GM12878 (cell line): Measurements from ENCODE around the gene ACTL7A.

Experiments used
- BHLHE40 ChIP-seq, 2 experiments: fragments of 450-650 bp in 1 of 2; IDR thresholded peaks; 2 replicates each; pipeline ENCODE4 v1.6.1; 2011 to 2017; ENCODE audit warnings: low read depth in 2 of 2, borderline replicate concordance in 1 of 2, improper control_type of control experiment in 1 of 2, low read length in 1 of 2, mild to moderate bottlenecking in 1 of 2
- BRCA1 ChIP-seq: IDR thresholded peaks from 2 replicates; pipeline ENCODE4 v1.6.1; 2011; ENCODE audit warnings: low read depth, low read length, improper control_type of control experiment
- CREB1 ChIP-seq: IDR thresholded peaks from 2 replicates; pipeline ENCODE4 v1.6.1; 2012; ENCODE audit warnings: low read depth, mild to moderate bottlenecking, inconsistent platforms
- CREM ChIP-seq: IDR thresholded peaks from 2 replicates; pipeline ENCODE4 v1.6.1; 2014; ENCODE audit warnings: antibody characterized with exemption, low read depth
- ESRRA ChIP-seq: IDR thresholded peaks from 2 replicates; pipeline ENCODE4 v1.6.1; 2012; ENCODE audit warnings: mild to moderate bottlenecking, low read length, improper control_type of control experiment
- MTA2 ChIP-seq: fragments of 450-650 bp; IDR thresholded peaks from 2 replicates; pipeline ENCODE4 v1.6.1; 2016; ENCODE audit warnings: low read depth, mild to moderate bottlenecking, moderate library complexity
- RCOR1 ChIP-seq: conservative IDR thresholded peaks from 2 replicates; pipeline ENCODE4 v1.6.1; 2012; ENCODE audit warnings: low read depth, low read length, improper control_type of control experiment
- SKIL ChIP-seq: fragments of 450-650 bp; IDR thresholded peaks from 2 replicates; pipeline ENCODE4 v1.6.1; 2017; ENCODE audit warnings: mild to moderate bottlenecking, low read depth, inconsistent platforms; ENCODE audit not compliant: poor library complexity, severe bottlenecking
- SP1 ChIP-seq: IDR thresholded peaks from one replicate; pipeline ENCODE4 v1.6.1; 2011; ENCODE audit warnings: low read depth, low read length
- TAF1 ChIP-seq: IDR thresholded peaks from 2 replicates; pipeline ENCODE4 v1.6.1; 2011; ENCODE audit warnings: mild to moderate bottlenecking, low read depth, low read length, borderline replicate concordance
- ZNF274 ChIP-seq: IDR thresholded peaks from one replicate; pipeline ENCODE4 v1.8.0; 2011; ENCODE audit not compliant: insufficient read length, insufficient read depth
- TF ChIP-seq, protein P1 (sequence below), 3 experiments: IDR thresholded peaks in 2 of 3; conservative IDR thresholded peaks in 1 of 3; 2 replicates each; pipeline ENCODE4 v1.5.1; 2011; ENCODE audit warnings: low read depth in 3 of 3, low read length in 3 of 3, mild to moderate bottlenecking in 3 of 3, control low read depth in 2 of 3, moderate library complexity in 2 of 3, inconsistent platforms in 1 of 3, mixed read lengths in 1 of 3; ENCODE audit not compliant: control insufficient read depth in 2 of 3, insufficient read depth in 1 of 3; ENCODE audit errors: extremely low read depth in 1 of 3

GRCh38 chr9:108905494-108905893 lies 43.4 kb downstream of the ACTL7A start:
- no peak for TF ChIP-seq ESRRA
- no peak for TF ChIP-seq BRCA1
- TF ChIP-seq, protein P1, sequence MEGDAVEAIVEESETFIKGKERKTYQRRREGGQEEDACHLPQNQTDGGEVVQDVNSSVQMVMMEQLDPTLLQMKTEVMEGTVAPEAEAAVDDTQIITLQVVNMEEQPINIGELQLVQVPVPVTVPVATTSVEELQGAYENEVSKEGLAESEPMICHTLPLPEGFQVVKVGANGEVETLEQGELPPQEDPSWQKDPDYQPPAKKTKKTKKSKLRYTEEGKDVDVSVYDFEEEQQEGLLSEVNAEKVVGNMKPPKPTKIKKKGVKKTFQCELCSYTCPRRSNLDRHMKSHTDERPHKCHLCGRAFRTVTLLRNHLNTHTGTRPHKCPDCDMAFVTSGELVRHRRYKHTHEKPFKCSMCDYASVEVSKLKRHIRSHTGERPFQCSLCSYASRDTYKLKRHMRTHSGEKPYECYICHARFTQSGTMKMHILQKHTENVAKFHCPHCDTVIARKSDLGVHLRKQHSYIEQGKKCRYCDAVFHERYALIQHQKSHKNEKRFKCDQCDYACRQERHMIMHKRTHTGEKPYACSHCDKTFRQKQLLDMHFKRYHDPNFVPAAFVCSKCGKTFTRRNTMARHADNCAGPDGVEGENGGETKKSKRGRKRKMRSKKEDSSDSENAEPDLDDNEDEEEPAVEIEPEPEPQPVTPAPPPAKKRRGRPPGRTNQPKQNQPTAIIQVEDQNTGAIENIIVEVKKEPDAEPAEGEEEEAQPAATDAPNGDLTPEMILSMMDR (IDR thresholded peaks at IDR 0.05 in 2 of 3, conservative IDR thresholded peaks at IDR 0.05 in 1 of 3; ENCODE audit: control insufficient read depth in 2 of 3, extremely low read depth in 1 of 3, insufficient read depth in 1 of 3, low read depth in 3 of 3, low read length in 3 of 3): no peak
- TF ChIP-seq SP1: no peak
- no peak for TF ChIP-seq CREB1
- no peak for TF ChIP-seq SKIL
- no peak for TF ChIP-seq TAF1
- TF ChIP-seq ZNF274: no peak
- no peak for TF ChIP-seq MTA2
- no peak for TF ChIP-seq CREM
- no peak for TF ChIP-seq BHLHE40 (IDR thresholded peaks at IDR 0.05; ENCODE audit: borderline replicate concordance in 1 of 2, low read depth in 2 of 2, low read length in 1 of 2)
- TF ChIP-seq RCOR1: no peak
